Trophoblast cell (in vitro differentiated cells and primary cell): ENCODE data around the gene IFT80.
A peak's percentile ranks its signal among the peaks of the same experiment; 100 is the strongest.

Experiments
- DNase-seq, 2 donors: peaks; one replicate each; pipeline ENCODE4 v3.0.0-alpha.2; 2016
- H2AFZ ChIP-seq: 2 replicates; pipeline ENCODE4 v1.6.1; 2013; ENCODE audit warnings: low read length, moderate library complexity, mild to moderate bottlenecking; ENCODE audit not compliant: insufficient read depth, poor library complexity
- H2AK5ac ChIP-seq: 2 replicates; pipeline ENCODE4 v1.6.1; 2013; ENCODE audit warnings: mild to moderate bottlenecking, low read length
- H2BK120ac ChIP-seq: 2 replicates; pipeline ENCODE4 v1.6.1; 2013; ENCODE audit warnings: low read length, mild to moderate bottlenecking, moderate library complexity; ENCODE audit not compliant: insufficient read depth, poor library complexity
- H2BK12ac ChIP-seq: 2 replicates; pipeline ENCODE4 v1.6.1; 2013; ENCODE audit warnings: mild to moderate bottlenecking, low read length, moderate library complexity
- H2BK5ac ChIP-seq: 2 replicates; pipeline ENCODE4 v1.6.1; 2013; ENCODE audit warnings: low read length, low read depth, moderate library complexity, mild to moderate bottlenecking; ENCODE audit not compliant: poor library complexity
- H3K14ac ChIP-seq: 2 replicates; pipeline ENCODE4 v1.6.1; 2013; ENCODE audit warnings: mild to moderate bottlenecking, low read length
- H3K18ac ChIP-seq: 2 replicates; pipeline ENCODE4 v1.6.1; 2013; ENCODE audit warnings: mild to moderate bottlenecking, low read length
- H3K23ac ChIP-seq: 2 replicates; pipeline ENCODE4 v1.6.1; 2013; ENCODE audit warnings: low read length
- H3K27ac ChIP-seq: 2 replicates; pipeline ENCODE4 v1.5.1; 2013; ENCODE audit warnings: low read depth, mild to moderate bottlenecking, inconsistent platforms, low read length, moderate library complexity
- H3K27me3 ChIP-seq: 2 replicates; pipeline ENCODE4 v1.6.1; 2013; ENCODE audit warnings: inconsistent platforms, mild to moderate bottlenecking, low read length, moderate library complexity; ENCODE audit not compliant: insufficient read depth
- H3K36me3 ChIP-seq, 2 experiments: 1 replicate in 1 of 2; 2 replicates in 1 of 2; pipeline ENCODE4 v1.6.1; 2013; ENCODE audit warnings: low read length in 2 of 2, mild to moderate bottlenecking in 2 of 2, moderate library complexity in 1 of 2; ENCODE audit not compliant: insufficient read depth in 2 of 2, control insufficient read depth in 1 of 2
- H3K4ac ChIP-seq: 2 replicates; pipeline ENCODE4 v1.6.1; 2013; ENCODE audit warnings: low read depth, mild to moderate bottlenecking, low read length, moderate library complexity
- H3K4me1 ChIP-seq, 2 experiments: 1 replicate in 1 of 2; 2 replicates in 1 of 2; pipeline ENCODE4 v1.6.1; 2013; ENCODE audit warnings: low read length in 2 of 2, mild to moderate bottlenecking in 2 of 2, moderate library complexity in 1 of 2; ENCODE audit not compliant: insufficient read depth in 2 of 2, control insufficient read depth in 1 of 2
- H3K4me2 ChIP-seq: 2 replicates; pipeline ENCODE4 v1.6.1; 2013; ENCODE audit warnings: inconsistent platforms, mild to moderate bottlenecking, low read length, moderate library complexity
- H3K4me3 ChIP-seq: 2 replicates; pipeline ENCODE4 v1.5.1; 2013; ENCODE audit warnings: mild to moderate bottlenecking, low read depth, low read length, inconsistent platforms
- H3K79me1 ChIP-seq: one replicate; pipeline ENCODE4 v1.6.1; 2013; ENCODE audit warnings: low read length
- H3K79me2 ChIP-seq: 2 replicates; pipeline ENCODE4 v1.6.1; 2013; ENCODE audit warnings: low read length, mild to moderate bottlenecking; ENCODE audit not compliant: control insufficient read depth, insufficient read depth, poor library complexity
- H3K9ac ChIP-seq: 2 replicates; pipeline ENCODE4 v1.6.1; 2013; ENCODE audit warnings: mild to moderate bottlenecking, low read length
- H3K9me3 ChIP-seq: 2 replicates; pipeline ENCODE4 v1.6.1; 2013; ENCODE audit warnings: low read depth, mild to moderate bottlenecking, control low read depth, inconsistent platforms, low read length; ENCODE audit not compliant: insufficient read depth
- H4K12ac ChIP-seq: 2 replicates; pipeline ENCODE4 v1.6.1; 2013; ENCODE audit warnings: low read depth, mild to moderate bottlenecking, low read length, moderate library complexity
- H4K8ac ChIP-seq: 2 replicates; pipeline ENCODE4 v1.6.1; 2013; ENCODE audit warnings: low read depth, mild to moderate bottlenecking, low read length, moderate library complexity
- H4K91ac ChIP-seq: one replicate; pipeline ENCODE4 v1.6.1; 2013; ENCODE audit warnings: low read depth, mild to moderate bottlenecking, low read length, moderate library complexity
- WGBS: extraction: QIAGEN DNeasy Blood & Tissue Kit; methylation state at CpG from one replicate; pipeline ENCODE4 v1.1.7; 2013; ENCODE audit warnings: missing lambda C conversion rate; ENCODE audit not compliant: insufficient read length, insufficient coverage; ENCODE audit errors: extremely low coverage; 5-methylcytosine and 5-hydroxymethylcytosine counted together

Gene IFT80

GRCh38 chr3:160413613-160414248 is 14.7 kb upstream of the IFT80 start:
- Histone ChIP-seq H4K91ac (no peak overlapping the region), H4K12ac (no peak overlapping the region), H3K4ac (no peak overlapping the region), H3K27me3 (no peaks in the 10 kb centered on the region), H3K36me3 (peaks cover 13 to 20% of the 10 kb centered on the region in 2 experiments), H3K4me2 (no peak overlapping the region), H2BK12ac (no peak overlapping the region), H2BK120ac (no peak overlapping the region), H2AK5ac (no peak overlapping the region), H2AFZ (no peak overlapping the region), H3K79me1 (no peaks in the 10 kb centered on the region), H3K4me3 (no peak overlapping the region), H2BK5ac (no peak overlapping the region), H3K23ac (no peak overlapping the region), H3K9me3 (no peaks in the 10 kb centered on the region), H4K8ac (no peak overlapping the region), H3K79me2 (no peaks in the 10 kb centered on the region), H3K14ac (no peak overlapping the region), H3K9ac (no peak overlapping the region), H3K18ac (no peak overlapping the region), H3K4me1 (no peaks in the 10 kb centered on the region), H3K27ac (no peak overlapping the region)
- WGBS = no CpG with 5 or more reads among the region's 3 CpGs
- DNase-seq = peak; percentile 66 to 81

- WGBS = no CpG with 5 or more reads among the region's 1 CpG
- Histone ChIP-seq H3K9me3 (no peaks in the 10 kb centered on the region), H3K27ac (no peak overlapping the region), H3K4me3 (no peak overlapping the region), H2BK5ac (no peak overlapping the region), H4K8ac (no peak overlapping the region), H3K23ac (no peak overlapping the region), H3K36me3 (peaks cover 13 to 18% of the 10 kb centered on the region in 2 experiments), H3K9ac (no peak overlapping the region), H3K79me2 (no peaks in the 10 kb centered on the region), H3K4me2 (no peak overlapping the region), H3K79me1 (no peaks in the 10 kb centered on the region), H2BK120ac (no peak overlapping the region), H2AK5ac (no peak overlapping the region), H3K4me1 (no peaks in the 10 kb centered on the region), H4K91ac (no peak overlapping the region), H3K27me3 (no peaks in the 10 kb centered on the region), H3K14ac (no peak overlapping the region), H2BK12ac (no peak overlapping the region), H2AFZ (no peak overlapping the region), H3K4ac (no peak overlapping the region), H4K12ac (no peak overlapping the region), H3K18ac (no peak overlapping the region)
- no peak for DNase-seq
Measured at GRCh38 chr3:160412477-160412876, 13.5 kb upstream of the IFT80 start.

- Histone ChIP-seq H3K27ac (no peak overlapping the region), H2AK5ac (no peak overlapping the region), H2AFZ (no peak overlapping the region), H4K12ac (no peak overlapping the region), H3K4ac (no peak overlapping the region), H3K23ac (no peak overlapping the region), H3K27me3 (no peaks in the 10 kb centered on the region), H3K4me3 (no peak overlapping the region), H3K9ac (no peak overlapping the region), H2BK120ac (no peak overlapping the region), H3K36me3 (peaks cover 14 to 17% of the 10 kb centered on the region in 2 experiments), H2BK12ac (no peak overlapping the region), H3K14ac (no peak overlapping the region), H3K79me2 (no peaks in the 10 kb centered on the region), H4K91ac (no peak overlapping the region), H3K4me1 (no peaks in the 10 kb centered on the region), H4K8ac (no peak overlapping the region), H3K9me3 (no peaks in the 10 kb centered on the region), H3K79me1 (no peaks in the 10 kb centered on the region), H2BK5ac (no peak overlapping the region), H3K4me2 (no peak overlapping the region), H3K18ac (no peak overlapping the region)
- WGBS = no CpG with 5 or more reads among the region's 10 CpGs
- no peak for DNase-seq
Measured at GRCh38 chr3:160409812-160410610, 11.0 kb upstream of the IFT80 start.

- Histone ChIP-seq H3K18ac (no peak overlapping the region), H4K91ac (no peak overlapping the region), H4K8ac (no peak overlapping the region), H2BK12ac (no peak overlapping the region), H3K4ac (peak overlapping the region; percentile 83), H2AK5ac (no peak overlapping the region), H4K12ac (no peak overlapping the region), H2AFZ (no peak overlapping the region), H3K79me2 (peaks cover 19% of the 10 kb centered on the region), H3K9me3 (no peaks in the 10 kb centered on the region), H3K27ac (no peak overlapping the region), H3K23ac (no peak overlapping the region), H3K36me3 (peaks cover 3% of the 10 kb centered on the region in 2 experiments), H2BK5ac (no peak overlapping the region), H3K79me1 (peaks cover 13% of the 10 kb centered on the region), H3K4me2 (no peak overlapping the region), H2BK120ac (no peak overlapping the region), H3K4me3 (no peak overlapping the region), H3K27me3 (no peaks in the 10 kb centered on the region), H3K9ac (no peak overlapping the region), H3K14ac (no peak overlapping the region), H3K4me1 (no peaks in the 10 kb centered on the region)
- no peak for DNase-seq
- WGBS = 100% methylated on average over 1 of the region's 7 CpGs
Measured at GRCh38 chr3:160403796-160404470, 4.9 kb upstream of the IFT80 start.
